SK-N-MC (cell line): ENCODE measurements around the gene CASP4.

Source experiments
- EZH2 ChIP-seq: fragments of 200-600 bp; sonication (generic); IDR thresholded peaks from one replicate; pipeline ENCODE4 v1.6.1; 2017; ENCODE audit warnings: antibody characterized with exemption
- POLR2AphosphoS5 ChIP-seq: IDR thresholded peaks from 2 replicates; pipeline ENCODE4 v1.6.1; 2012; ENCODE audit warnings: mild to moderate bottlenecking, low read depth, low read length, borderline replicate concordance

GRCh38 chr11:104965735-104966134, 2.6 kb downstream of the CASP4 start:
- TF ChIP-seq POLR2AphosphoS5 (no peak), EZH2 (no peak)
